ENCODE results near the gene PDGFA.
"Not testable (repeated sequence)": the region's sequence is repeated elsewhere in the genome, so short reads cannot be mapped to it uniquely, and the experiment has no call there.

Gene PDGFA

DNA sequence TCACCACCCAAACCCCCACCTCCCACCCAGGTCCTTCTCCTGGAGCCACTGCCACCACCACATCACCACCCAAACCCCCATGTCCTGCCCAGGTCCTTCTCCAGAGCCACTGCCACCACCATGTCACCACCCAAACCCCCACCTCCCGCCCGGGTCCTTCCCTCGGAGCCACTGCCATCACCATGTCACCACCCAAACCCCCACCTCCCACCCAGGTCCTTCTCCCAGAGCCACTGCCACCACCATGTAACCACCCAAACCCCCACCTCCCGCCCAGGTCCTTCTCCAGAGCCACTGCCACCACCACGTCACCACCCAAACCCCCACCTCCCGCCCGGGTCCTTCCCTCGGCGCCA lies 31.9 kb upstream of the PDGFA start:
- not testable (repeated sequence) for DNase-seq

GRCh38 chr7:550881-551614 lies 31.4 kb upstream of the PDGFA start:
- no peak for DNase-seq

GRCh38 chr7:549891-550625 lies 30.4 kb upstream of the PDGFA start:
- DNase-seq = no peak

- DNase-seq = no peak
Measured at GRCh38 chr7:549066-549890, 29.6 kb upstream of the PDGFA start.

GRCh38 chr7:548401-548800 lies 28.8 kb upstream of the PDGFA start:
- no peak for DNase-seq

- no peak for DNase-seq
Measured at GRCh38 chr7:545470-545869, 25.8 kb upstream of the PDGFA start.

- no peak for DNase-seq
Measured at GRCh38 chr7:544338-545221, 24.9 kb upstream of the PDGFA start.

DNA sequence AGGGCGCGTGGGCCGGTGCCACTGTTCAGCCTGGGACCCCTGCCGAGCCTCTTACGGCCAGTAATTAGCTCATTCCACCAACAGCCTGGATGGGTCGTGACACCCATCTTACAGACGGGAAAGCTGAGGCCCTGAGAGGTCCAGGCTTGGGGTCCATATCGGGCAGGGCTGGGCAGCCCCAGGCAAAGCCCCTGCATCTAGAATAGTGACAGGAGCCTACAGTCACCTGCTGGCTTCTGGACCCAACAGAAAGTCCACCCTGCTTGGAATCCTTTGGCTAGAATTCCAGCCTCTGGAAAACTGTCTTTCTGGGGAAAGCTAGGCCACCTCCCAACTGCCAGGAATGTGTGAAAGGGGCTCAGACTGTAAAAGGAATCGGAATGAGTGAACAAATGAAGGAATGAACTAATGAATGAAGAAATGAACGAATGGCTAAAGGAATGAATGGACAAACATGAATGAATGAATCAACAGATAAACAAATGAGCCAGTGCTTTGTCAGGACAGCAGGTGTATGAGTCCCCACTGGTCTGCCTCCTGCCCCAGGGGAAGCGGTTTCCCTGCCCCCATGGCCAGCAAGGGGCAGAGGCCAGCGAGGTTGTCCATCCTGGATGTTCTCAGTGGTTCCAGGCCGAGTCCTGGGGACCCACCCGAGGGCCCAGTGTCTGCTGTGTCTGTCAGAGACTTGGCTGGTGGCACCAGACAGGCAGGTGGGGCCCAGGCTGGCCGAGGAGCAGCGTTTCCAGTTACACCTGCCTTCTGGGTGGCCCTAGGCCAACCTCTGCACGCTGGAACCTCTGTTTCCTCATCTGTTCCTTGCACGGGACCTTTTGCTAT lies 24.1 kb upstream of the PDGFA start:
- no peak for DNase-seq

- DNase-seq = peak; percentile 54
Measured at GRCh38 chr7:542713-543500, 23.3 kb upstream of the PDGFA start.

- DNase-seq = no peak
Measured at GRCh38 chr7:542131-542712, 22.6 kb upstream of the PDGFA start.

DNA sequence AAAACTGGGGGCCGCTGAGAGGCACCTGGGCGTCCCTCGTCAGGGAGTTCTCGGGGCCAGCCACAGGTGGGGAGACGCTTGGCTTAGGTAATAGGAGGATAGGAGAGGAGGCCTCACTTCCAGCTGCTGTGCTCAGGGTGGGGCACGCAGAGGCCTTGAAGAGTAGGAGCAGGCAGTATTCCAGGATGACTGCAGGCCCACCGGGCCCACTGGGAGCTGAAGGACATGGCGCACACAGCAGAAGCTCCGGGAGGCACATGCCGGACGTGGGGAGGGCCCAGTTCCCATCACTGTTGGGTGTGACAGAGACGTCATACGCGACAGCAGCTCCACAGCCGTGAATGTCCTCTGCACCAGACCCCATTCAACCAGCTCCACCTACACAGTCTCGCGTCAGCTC lies 22.0 kb upstream of the PDGFA start:
- DNase-seq = no peak

DNA sequence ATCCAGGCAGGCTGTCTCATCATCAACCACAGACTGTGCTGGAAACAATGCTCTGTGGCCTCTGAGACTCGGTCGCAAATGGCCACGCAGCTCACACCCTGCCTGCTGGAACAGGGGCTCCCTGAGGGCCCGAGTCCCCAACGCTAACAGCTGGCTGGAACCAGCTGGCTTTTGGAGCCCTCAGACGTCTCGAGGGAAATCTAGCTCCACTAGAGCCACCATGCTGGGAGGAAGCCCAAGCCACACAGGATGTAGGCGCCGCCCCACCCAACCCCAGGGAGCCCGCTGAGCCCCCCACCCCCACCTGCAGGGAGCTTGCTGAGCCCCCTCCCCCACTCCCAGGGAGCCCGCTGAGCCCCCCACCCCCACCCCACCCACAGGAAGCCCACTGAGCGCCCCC lies 21.4 kb upstream of the PDGFA start:
- DNase-seq = no peak

GRCh38 chr7:540579-540978 lies 20.9 kb upstream of the PDGFA start:
- no peak for DNase-seq

DNA sequence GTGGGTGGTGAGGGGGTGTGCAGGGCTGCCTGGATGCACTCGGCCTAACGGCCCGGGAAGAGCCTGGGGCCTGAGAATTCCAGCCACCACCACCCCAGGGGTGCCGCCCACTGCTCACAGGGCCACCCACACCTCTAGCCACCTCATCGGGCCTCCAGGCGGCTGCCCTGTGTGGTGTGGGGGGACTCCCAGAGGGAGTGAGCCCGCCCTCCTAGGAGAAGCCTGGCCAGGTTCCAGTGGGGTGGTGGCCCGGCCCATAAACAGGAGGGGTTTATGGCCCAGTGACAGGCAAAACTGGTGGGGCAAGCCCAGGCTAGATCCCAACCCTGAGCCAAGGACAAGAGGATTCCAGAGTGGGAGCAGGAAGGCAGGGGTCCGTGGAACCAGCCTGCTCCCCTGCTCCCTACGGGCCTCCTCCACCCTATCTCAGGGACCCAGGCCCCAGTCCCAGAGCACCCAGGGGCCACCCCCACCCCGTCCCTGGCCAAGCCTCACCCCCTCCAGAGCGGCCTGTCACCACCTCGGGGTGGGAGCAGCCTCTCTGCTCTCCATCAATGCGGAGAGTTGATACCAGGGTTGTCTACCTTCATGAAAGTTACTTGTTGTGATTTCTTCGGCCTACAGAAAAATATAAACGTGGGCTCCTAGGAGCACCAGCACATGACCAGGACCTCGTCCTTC lies 20.2 kb upstream of the PDGFA start:
- DNase-seq = no peak

DNA sequence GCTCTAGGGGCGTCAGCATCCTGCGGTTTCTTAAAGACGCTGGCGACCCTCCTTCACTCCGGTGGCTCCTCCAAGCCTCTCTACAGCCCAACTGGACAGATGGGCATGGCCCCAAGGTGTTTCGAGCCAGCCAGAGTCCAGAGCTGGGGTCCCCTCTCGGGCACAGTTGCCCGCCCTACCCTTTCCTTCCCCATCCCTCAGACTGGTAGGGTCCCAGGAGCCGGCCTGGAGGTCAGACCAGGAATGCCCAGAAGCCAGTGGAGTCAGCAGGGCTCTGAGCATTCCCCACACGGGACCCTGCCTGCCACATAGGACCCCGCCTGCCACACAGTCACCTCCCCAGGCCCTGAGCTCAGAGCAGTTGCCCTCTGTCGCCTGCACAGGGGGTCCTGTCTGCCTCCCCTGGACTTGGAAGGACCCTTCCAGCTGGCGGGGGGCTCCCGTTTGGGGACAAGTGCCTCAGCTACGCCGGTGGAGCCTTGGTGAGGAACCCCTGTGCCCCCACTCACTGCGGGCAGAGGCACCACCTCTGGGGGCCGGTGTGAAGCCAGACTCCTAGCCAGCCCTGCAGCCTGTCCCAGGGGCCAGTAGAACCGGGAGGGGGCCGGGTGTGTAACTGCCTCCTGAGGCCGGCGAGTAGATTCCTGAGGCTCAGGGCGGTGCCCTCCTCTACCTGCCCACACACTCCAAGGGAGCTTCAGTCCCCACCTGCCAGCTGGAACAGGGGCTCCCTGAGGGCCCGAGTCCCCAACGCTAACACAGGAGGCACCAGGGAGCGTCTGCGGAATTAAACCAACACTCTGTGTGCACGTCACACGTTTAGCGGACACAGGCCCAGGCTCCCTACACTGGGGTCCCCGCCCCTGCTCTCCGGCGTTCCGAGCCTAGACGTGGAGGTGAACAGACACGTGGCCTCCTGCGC lies 19.4 kb upstream of the PDGFA start:
- DNase-seq = no peak

- DNase-seq = no peak
Measured at GRCh38 chr7:537911-538634, 18.4 kb upstream of the PDGFA start.

GRCh38 chr7:536231-536630 lies 16.6 kb upstream of the PDGFA start:
- DNase-seq = no peak

GRCh38 chr7:534959-535358 lies 15.3 kb upstream of the PDGFA start:
- no peak for DNase-seq
